Osteoblast (primary cell): Measurements from ENCODE around the gene TMEM218. TPM values are rescaled to one million over a fixed set of nuclear protein-coding genes. Genes with fewer than 3 reads are reported as not detected.

Experiments used
- DNase-seq: peaks from one replicate; pipeline ENCODE4 v3.0.0; 2011; ENCODE audit warnings: low spot score, mixed read lengths; ENCODE audit not compliant: insufficient read length; ENCODE audit errors: missing footprints
- H2AFZ ChIP-seq: 2 replicates; pipeline ENCODE4 v1.6.0; 2011; ENCODE audit warnings: mild to moderate bottlenecking, low read length
- H3K27ac ChIP-seq: 2 replicates; pipeline ENCODE4 v1.5.1; 2011; ENCODE audit warnings: mild to moderate bottlenecking, low read depth, low read length, moderate library complexity
- H3K27me3 ChIP-seq: 2 replicates; pipeline ENCODE4 v1.6.0; 2012; ENCODE audit warnings: mild to moderate bottlenecking, control low read depth, inconsistent platforms, low read length, moderate library complexity; ENCODE audit not compliant: insufficient read depth
- H3K36me3 ChIP-seq: 2 replicates; pipeline ENCODE4 v1.5.1; 2011; ENCODE audit warnings: mild to moderate bottlenecking, low read length, control low read depth, moderate library complexity; ENCODE audit not compliant: insufficient read depth
- H3K4me1 ChIP-seq: 2 replicates; pipeline ENCODE4 v1.5.1; 2011; ENCODE audit warnings: mild to moderate bottlenecking, low read length, control low read depth, moderate library complexity; ENCODE audit not compliant: insufficient read depth
- H3K4me2 ChIP-seq: 2 replicates; pipeline ENCODE4 v1.6.0; 2011; ENCODE audit warnings: mild to moderate bottlenecking, low read length; ENCODE audit not compliant: insufficient read depth
- H3K4me3 ChIP-seq: fragments of 200-600 bp; sonication (generic); 3 replicates; pipeline ENCODE4 v1.5.1; 2012; ENCODE audit warnings: mild to moderate bottlenecking, low read length, inconsistent platforms; ENCODE audit not compliant: insufficient read depth
- H3K79me2 ChIP-seq: 2 replicates; pipeline ENCODE4 v1.6.0; 2012; ENCODE audit warnings: mild to moderate bottlenecking, low read length, control low read depth, inconsistent platforms; ENCODE audit not compliant: insufficient read depth
- H3K9me3 ChIP-seq: 2 replicates; pipeline ENCODE4 v1.5.1; 2011; ENCODE audit warnings: low read depth, low read length, control low read depth
- H4K20me1 ChIP-seq: 2 replicates; pipeline ENCODE4 v1.6.0; 2012; ENCODE audit warnings: mild to moderate bottlenecking, low read length, control low read depth; ENCODE audit not compliant: insufficient read depth
- total RNA-seq: library from RNA; depleted of rRNA; stranded (reverse); fragments of >200 nt; gene quantifications from 2 replicates; pipeline ENCODE4 v1.2.3, GENCODE V29; 2012
- TF ChIP-seq, protein P1 (sequence below): IDR thresholded peaks from 2 replicates; pipeline ENCODE4 v1.5.1; 2011; ENCODE audit warnings: mild to moderate bottlenecking, low read depth, low read length, moderate library complexity; ENCODE audit errors: extremely low read depth

Gene TMEM218
- total RNA-seq, 1 donor = 30.0 TPM

DNA sequence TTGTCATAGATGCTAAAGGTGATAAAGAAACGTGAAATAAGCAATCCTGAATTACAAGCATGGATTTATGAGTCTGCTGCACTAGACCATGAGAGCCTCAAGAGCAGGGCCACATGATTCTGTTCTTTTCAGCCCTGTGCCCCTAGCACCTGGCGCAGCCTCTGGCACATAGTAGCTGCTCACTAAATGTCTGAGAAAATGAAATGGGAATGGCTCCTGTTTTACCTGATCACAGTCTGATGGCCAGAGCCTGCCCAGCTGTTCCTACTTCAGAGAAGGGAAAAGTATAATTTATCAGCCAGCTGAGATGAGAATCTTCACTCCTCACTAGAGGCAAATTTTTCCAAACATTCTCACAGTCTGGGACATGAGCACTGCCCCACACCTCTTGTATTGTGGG, 42.4 kb upstream of the TMEM218 start:
- no peak overlapping the region for H3K4me2 ChIP-seq
- H3K4me3 ChIP-seq = no peak overlapping the region
- no peak for DNase-seq
- H4K20me1 ChIP-seq = no peaks in the 10 kb centered on the region
- no peaks in the 10 kb centered on the region for H3K79me2 ChIP-seq
- no peak overlapping the region for H3K27ac ChIP-seq
- H2AFZ ChIP-seq = no peak overlapping the region
- TF ChIP-seq, protein P1, sequence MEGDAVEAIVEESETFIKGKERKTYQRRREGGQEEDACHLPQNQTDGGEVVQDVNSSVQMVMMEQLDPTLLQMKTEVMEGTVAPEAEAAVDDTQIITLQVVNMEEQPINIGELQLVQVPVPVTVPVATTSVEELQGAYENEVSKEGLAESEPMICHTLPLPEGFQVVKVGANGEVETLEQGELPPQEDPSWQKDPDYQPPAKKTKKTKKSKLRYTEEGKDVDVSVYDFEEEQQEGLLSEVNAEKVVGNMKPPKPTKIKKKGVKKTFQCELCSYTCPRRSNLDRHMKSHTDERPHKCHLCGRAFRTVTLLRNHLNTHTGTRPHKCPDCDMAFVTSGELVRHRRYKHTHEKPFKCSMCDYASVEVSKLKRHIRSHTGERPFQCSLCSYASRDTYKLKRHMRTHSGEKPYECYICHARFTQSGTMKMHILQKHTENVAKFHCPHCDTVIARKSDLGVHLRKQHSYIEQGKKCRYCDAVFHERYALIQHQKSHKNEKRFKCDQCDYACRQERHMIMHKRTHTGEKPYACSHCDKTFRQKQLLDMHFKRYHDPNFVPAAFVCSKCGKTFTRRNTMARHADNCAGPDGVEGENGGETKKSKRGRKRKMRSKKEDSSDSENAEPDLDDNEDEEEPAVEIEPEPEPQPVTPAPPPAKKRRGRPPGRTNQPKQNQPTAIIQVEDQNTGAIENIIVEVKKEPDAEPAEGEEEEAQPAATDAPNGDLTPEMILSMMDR = no peak
- no peaks in the 10 kb centered on the region for H3K9me3 ChIP-seq
- H3K36me3 ChIP-seq = no peaks in the 10 kb centered on the region
- no peaks in the 10 kb centered on the region for H3K27me3 ChIP-seq
- no peaks in the 10 kb centered on the region for H3K4me1 ChIP-seq

DNA sequence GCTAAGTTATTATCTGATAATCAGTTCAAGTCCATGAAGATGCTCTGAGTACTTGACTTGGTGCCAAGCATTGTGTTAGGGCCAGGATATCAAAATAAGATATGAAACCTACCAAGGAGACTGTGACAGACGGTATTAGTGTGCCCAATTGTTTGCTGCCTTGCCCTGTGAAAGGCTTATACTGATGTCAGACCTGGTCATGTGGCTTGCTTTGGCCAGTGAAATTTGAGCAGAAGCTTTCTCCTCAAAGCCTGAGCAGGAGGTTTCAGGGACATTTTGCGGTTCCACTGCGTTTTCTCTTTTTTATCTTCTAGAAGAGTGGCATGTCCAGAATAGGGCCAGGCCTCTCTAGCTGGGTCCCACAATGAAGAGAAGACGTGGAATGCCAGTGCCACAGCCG, 37.3 kb upstream of the TMEM218 start:
- no peak for DNase-seq
- no peaks in the 10 kb centered on the region for H3K4me1 ChIP-seq
- no peaks in the 10 kb centered on the region for H4K20me1 ChIP-seq
- no peaks in the 10 kb centered on the region for H3K36me3 ChIP-seq
- H3K4me2 ChIP-seq = no peak overlapping the region
- no peaks in the 10 kb centered on the region for H3K9me3 ChIP-seq
- H3K4me3 ChIP-seq = no peak overlapping the region
- no peak overlapping the region for H3K27ac ChIP-seq
- TF ChIP-seq, protein P1 = no peak
- no peaks in the 10 kb centered on the region for H3K79me2 ChIP-seq
- H3K27me3 ChIP-seq = peaks cover 9% of the 10 kb centered on the region
- H2AFZ ChIP-seq = no peak overlapping the region

DNA sequence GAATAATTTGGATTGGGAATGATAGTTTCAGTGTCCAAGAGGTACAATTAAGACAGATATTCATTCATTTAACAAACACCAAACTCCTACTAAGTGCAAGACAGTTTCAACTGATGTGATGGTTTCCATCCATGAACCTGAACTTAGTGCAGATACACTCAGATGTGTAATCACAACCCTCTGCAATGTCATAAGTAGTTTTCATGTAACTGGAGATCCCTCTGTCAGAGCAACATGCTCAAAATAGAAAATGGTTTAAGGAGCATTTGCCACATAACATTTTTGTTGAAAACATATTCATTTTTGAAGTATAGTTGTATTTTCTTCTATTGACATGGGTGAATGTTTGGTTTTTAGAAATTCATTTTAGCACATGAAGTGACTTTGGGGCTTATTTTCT, 36.6 kb upstream of the TMEM218 start:
- Histone ChIP-seq H3K4me2 (no peak overlapping the region), H3K9me3 (no peaks in the 10 kb centered on the region), H3K36me3 (no peaks in the 10 kb centered on the region), H3K4me1 (no peaks in the 10 kb centered on the region), H3K4me3 (no peak overlapping the region), H3K27ac (no peak overlapping the region), H3K79me2 (no peaks in the 10 kb centered on the region), H3K27me3 (peaks cover 9% of the 10 kb centered on the region), H2AFZ (no peak overlapping the region), H4K20me1 (no peaks in the 10 kb centered on the region)
- DNase-seq = peak; percentile 64
- TF ChIP-seq, protein P1 = no peak

DNA sequence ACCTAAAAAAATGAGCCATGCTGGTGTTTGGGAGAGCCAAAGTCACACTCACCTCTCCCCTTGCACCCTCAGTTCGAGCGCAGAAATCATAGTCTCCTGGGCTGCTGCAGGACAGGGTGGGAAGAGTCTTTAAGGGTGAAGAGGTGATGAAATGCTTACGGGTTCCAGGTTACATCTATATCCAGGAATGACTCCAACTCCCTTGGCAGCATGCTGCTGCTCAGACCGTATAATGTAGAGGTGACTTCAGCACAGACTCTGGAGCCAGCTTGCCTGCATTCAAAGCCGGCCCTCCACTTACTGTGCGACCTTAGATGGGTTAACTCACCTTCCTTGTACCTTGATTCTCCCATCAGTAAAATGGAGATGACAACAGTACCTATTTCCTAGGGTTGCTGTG, 35.9 kb upstream of the TMEM218 start:
- Histone ChIP-seq H3K4me3 (no peak overlapping the region), H2AFZ (no peak overlapping the region), H3K79me2 (no peaks in the 10 kb centered on the region), H3K4me1 (no peaks in the 10 kb centered on the region), H3K27ac (no peak overlapping the region), H3K4me2 (no peak overlapping the region), H3K27me3 (peaks cover 9% of the 10 kb centered on the region), H3K9me3 (no peaks in the 10 kb centered on the region), H4K20me1 (no peaks in the 10 kb centered on the region), H3K36me3 (no peaks in the 10 kb centered on the region)
- TF ChIP-seq, protein P1 = no peak
- DNase-seq = no peak
